Hepatocyte (in vitro differentiated cells): ENCODE results near the gene MMP20.

Source experiments
- CTCF ChIP-seq: fragments of 200-600 bp; sonication (generic); IDR thresholded peaks from 2 replicates; pipeline ENCODE4 v1.5.1; 2016; ENCODE audit warnings: antibody characterized with exemption, mild to moderate bottlenecking; ENCODE audit not compliant: poor library complexity
- EZH2 ChIP-seq: fragments of 200-600 bp; sonication (generic); IDR thresholded peaks from 2 replicates; pipeline ENCODE4 v1.6.1; 2016; ENCODE audit warnings: antibody characterized with exemption, mild to moderate bottlenecking, borderline replicate concordance
- EZH2phosphoT487 ChIP-seq: fragments of 200-600 bp; sonication (generic); IDR thresholded peaks from one replicate; pipeline ENCODE4 v1.6.1; 2018; ENCODE audit warnings: antibody characterized with exemption, mild to moderate bottlenecking, low read depth, moderate library complexity; ENCODE audit not compliant: unreplicated experiment, severe bottlenecking

GRCh38 chr11:102530558-102530957 lies 94.6 kb downstream of the MMP20 start, which contains the start of gene MMP7:
- TF ChIP-seq CTCF (no peak), EZH2 (no peak), EZH2phosphoT487 (no peak)
